Activated naive CD4-positive, alpha-beta T cell treated with anti-CD3 and anti-CD28 coated beads, Interleukin-2, amount 50 U/mL, for 24 hours (primary cell): ENCODE measurements around the gene ALPK3.

Source experiments
- H3K27ac Mint-ChIP-seq: one replicate; pipeline ENCODE4 v1.8.0; 2021; ENCODE audit warnings: mild to moderate bottlenecking, mixed read lengths
- H3K27me3 Mint-ChIP-seq: one replicate; pipeline ENCODE4 v1.8.0; 2021; ENCODE audit warnings: mixed read lengths
- H3K36me3 Mint-ChIP-seq: one replicate; pipeline ENCODE4 v1.8.0; 2021; ENCODE audit warnings: mixed read lengths
- H3K4me1 Mint-ChIP-seq: one replicate; pipeline ENCODE4 v1.8.0; 2021; ENCODE audit warnings: mixed read lengths
- H3K4me3 Mint-ChIP-seq: one replicate; pipeline ENCODE4 v1.8.0; 2021; ENCODE audit warnings: mild to moderate bottlenecking, mixed read lengths
- H3K9me3 Mint-ChIP-seq: one replicate; pipeline ENCODE4 v1.8.0; 2021; ENCODE audit warnings: mixed read lengths

ALPK3 gene

GRCh38 chr15:84828086-84828908 lies 11.1 kb downstream of the ALPK3 start:
- H3K9me3 Mint-ChIP-seq, result no peaks in the 10 kb centered on the region
- H3K4me1 Mint-ChIP-seq, result no peaks in the 10 kb centered on the region
- H3K36me3 Mint-ChIP-seq, result no peaks in the 10 kb centered on the region
- H3K27ac Mint-ChIP-seq, result no peak overlapping the region
- no peak overlapping the region for H3K4me3 Mint-ChIP-seq
- peaks cover 2% of the 10 kb centered on the region for H3K27me3 Mint-ChIP-seq

DNA sequence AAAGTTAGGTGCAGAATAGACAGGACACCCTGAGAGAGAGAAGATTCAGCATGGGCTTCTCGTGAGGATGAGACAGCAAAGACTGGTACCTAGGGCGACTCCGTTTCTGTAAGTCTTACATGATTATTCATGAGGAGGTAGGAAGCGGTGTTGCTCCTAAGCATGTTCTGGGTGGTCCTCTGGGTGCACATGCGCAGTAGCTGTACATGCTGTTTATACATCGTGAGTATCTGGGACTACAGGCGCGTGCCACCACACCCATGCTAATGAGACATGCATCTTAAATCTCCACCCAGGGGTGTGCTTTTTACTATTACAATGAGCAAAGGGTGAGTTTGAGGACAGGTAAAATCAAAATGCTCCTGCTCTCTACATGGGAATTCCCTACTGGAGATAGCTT lies 12.3 kb downstream of the ALPK3 start:
- no peak overlapping the region for H3K4me3 Mint-ChIP-seq

GRCh38 chr15:84830036-84830435 lies 12.9 kb downstream of the ALPK3 start:
- peaks cover 2% of the 10 kb centered on the region for H3K27me3 Mint-ChIP-seq
- no peaks in the 10 kb centered on the region for H3K4me1 Mint-ChIP-seq
- H3K36me3 Mint-ChIP-seq, result no peaks in the 10 kb centered on the region
- no peak overlapping the region for H3K27ac Mint-ChIP-seq
- H3K9me3 Mint-ChIP-seq, result no peaks in the 10 kb centered on the region
- no peak overlapping the region for H3K4me3 Mint-ChIP-seq

More for the DNA sequence above, 12.3 kb downstream of the ALPK3 start:
- Mint-ChIP-seq H3K27ac (no peak overlapping the region), H3K27me3 (peaks cover 2% of the 10 kb centered on the region), H3K9me3 (no peaks in the 10 kb centered on the region), H3K36me3 (no peaks in the 10 kb centered on the region), H3K4me1 (no peaks in the 10 kb centered on the region)

DNA sequence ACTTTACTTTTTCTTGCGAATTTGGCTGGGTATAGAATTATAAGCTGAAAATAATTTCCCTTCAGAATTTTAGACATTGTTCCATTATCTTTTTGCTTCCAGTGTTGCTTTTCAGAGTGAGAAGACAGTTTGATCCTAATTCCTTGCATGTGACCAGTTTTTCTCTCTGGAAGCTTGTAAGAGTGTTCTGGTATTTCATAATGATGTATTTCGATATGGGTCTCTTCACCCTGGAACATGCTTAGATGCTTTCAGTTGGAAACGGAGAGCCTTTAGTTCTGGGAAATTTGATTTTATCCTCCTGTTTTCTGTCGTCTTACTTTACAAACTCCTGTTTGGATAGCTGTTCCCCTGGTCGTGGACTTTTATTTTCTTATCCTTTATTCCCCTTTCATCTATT lies 13.9 kb downstream of the ALPK3 start:
- H3K27me3 Mint-ChIP-seq, result peaks cover 2% of the 10 kb centered on the region
- no peak overlapping the region for H3K4me3 Mint-ChIP-seq
- H3K4me1 Mint-ChIP-seq, result no peaks in the 10 kb centered on the region
- no peak overlapping the region for H3K27ac Mint-ChIP-seq
- H3K36me3 Mint-ChIP-seq, result no peaks in the 10 kb centered on the region
- no peaks in the 10 kb centered on the region for H3K9me3 Mint-ChIP-seq

DNA sequence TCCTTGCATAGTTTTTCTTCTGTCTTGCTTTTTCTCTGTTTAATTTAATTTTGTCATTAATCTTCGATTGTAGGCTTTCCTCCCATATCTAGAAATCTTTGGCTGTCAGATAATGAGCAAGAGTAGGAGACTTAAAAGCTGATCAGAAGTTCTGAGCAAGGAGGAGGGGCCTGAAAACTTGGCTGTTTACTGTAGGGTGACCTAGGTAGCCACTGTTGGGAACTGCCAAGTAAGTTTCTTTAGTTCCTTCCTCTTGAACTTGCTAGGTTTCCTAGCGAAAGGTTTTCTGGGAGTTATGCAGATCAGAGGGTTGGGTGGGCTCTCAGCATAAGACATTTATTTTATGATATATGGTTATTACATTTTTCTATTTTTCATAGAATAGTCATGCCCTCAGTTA lies 14.5 kb downstream of the ALPK3 start:
- peaks cover 2% of the 10 kb centered on the region for H3K27me3 Mint-ChIP-seq
- no peak overlapping the region for H3K4me3 Mint-ChIP-seq
- H3K36me3 Mint-ChIP-seq, result no peaks in the 10 kb centered on the region
- no peaks in the 10 kb centered on the region for H3K4me1 Mint-ChIP-seq
- H3K27ac Mint-ChIP-seq, result no peak overlapping the region
- no peaks in the 10 kb centered on the region for H3K9me3 Mint-ChIP-seq

DNA sequence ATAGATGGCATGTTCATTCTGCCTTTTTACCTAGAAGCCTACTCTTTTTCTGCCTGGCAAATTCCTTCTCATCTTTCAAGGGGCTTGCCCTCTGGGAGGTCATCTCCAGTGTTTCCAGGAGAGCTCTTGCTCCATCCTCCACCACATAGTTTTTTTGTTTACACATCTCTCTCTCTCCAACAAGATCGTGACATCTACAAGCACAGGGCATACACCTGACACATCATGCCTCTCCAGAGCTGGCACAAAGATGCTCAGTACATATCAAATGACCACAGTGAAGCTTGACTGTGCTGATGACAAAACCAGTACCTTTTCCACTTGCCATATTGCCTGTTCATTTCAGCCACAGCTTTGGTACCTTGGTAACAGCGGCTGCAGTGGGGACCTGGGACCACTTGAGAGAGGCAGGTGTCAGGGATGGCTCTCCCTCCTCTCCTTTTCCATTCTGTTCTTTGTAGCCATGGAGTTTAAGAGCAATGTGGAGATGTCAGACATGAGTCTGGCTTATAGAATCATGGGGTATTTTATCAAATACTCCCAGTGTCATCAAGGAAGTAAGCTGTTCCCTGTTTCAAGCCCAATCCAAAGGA lies 15.4 kb downstream of the ALPK3 start:
- no peaks in the 10 kb centered on the region for H3K36me3 Mint-ChIP-seq
- no peak overlapping the region for H3K27ac Mint-ChIP-seq
- H3K9me3 Mint-ChIP-seq, result no peaks in the 10 kb centered on the region
- H3K4me1 Mint-ChIP-seq, result no peaks in the 10 kb centered on the region
- peaks cover 2% of the 10 kb centered on the region for H3K27me3 Mint-ChIP-seq
- H3K4me3 Mint-ChIP-seq, result no peak overlapping the region

- H3K9me3 Mint-ChIP-seq, result no peaks in the 10 kb centered on the region
- H3K27me3 Mint-ChIP-seq, result peaks cover 2% of the 10 kb centered on the region
- H3K4me1 Mint-ChIP-seq, result no peaks in the 10 kb centered on the region
- H3K27ac Mint-ChIP-seq, result no peak overlapping the region
- no peak overlapping the region for H3K4me3 Mint-ChIP-seq
- no peaks in the 10 kb centered on the region for H3K36me3 Mint-ChIP-seq
These were observed 16.5 kb downstream of the ALPK3 start for GRCh38 chr15:84833447-84834228.

GRCh38 chr15:84834229-84834955 lies 17.2 kb downstream of the ALPK3 start:
- no peaks in the 10 kb centered on the region for H3K36me3 Mint-ChIP-seq
- no peaks in the 10 kb centered on the region for H3K4me1 Mint-ChIP-seq
- no peaks in the 10 kb centered on the region for H3K9me3 Mint-ChIP-seq
- no peak overlapping the region for H3K27ac Mint-ChIP-seq
- peaks cover 2% of the 10 kb centered on the region for H3K27me3 Mint-ChIP-seq
- no peak overlapping the region for H3K4me3 Mint-ChIP-seq

DNA sequence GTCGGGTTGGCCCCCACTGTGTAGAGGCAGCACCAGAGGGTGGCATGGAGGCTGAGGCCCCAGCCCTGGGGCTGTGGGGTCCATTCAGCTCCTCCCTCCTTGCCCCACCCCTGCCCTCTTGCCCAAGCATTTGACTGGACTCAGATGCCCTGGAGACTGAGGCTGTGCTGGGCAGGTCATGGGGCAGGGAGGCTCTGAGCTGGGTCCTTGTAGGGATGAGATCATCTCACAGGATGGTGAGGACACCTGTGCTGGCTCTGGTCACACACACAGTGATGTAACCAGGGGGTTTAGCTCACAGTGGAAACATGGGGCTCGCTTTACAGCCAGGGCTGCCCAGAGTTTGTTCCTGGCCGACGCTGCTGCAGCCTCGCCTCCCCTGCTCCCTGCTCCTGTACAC lies 17.8 kb downstream of the ALPK3 start:
- Mint-ChIP-seq H3K9me3 (no peaks in the 10 kb centered on the region), H3K4me3 (no peak overlapping the region), H3K4me1 (no peaks in the 10 kb centered on the region), H3K27me3 (peaks cover 2% of the 10 kb centered on the region), H3K36me3 (no peaks in the 10 kb centered on the region), H3K27ac (no peak overlapping the region)

GRCh38 chr15:84835661-84836337 lies 18.6 kb downstream of the ALPK3 start:
- H3K4me1 Mint-ChIP-seq, result no peaks in the 10 kb centered on the region
- H3K27me3 Mint-ChIP-seq, result peaks cover 2% of the 10 kb centered on the region
- no peaks in the 10 kb centered on the region for H3K36me3 Mint-ChIP-seq
- no peak overlapping the region for H3K4me3 Mint-ChIP-seq
- H3K9me3 Mint-ChIP-seq, result no peaks in the 10 kb centered on the region
- no peak overlapping the region for H3K27ac Mint-ChIP-seq

- Mint-ChIP-seq H3K36me3 (no peaks in the 10 kb centered on the region), H3K9me3 (no peaks in the 10 kb centered on the region), H3K4me3 (no peak overlapping the region), H3K27ac (no peak overlapping the region), H3K27me3 (no peaks in the 10 kb centered on the region), H3K4me1 (no peaks in the 10 kb centered on the region)
These were observed 19.7 kb downstream of the ALPK3 start for GRCh38 chr15:84836844-84837243.

DNA sequence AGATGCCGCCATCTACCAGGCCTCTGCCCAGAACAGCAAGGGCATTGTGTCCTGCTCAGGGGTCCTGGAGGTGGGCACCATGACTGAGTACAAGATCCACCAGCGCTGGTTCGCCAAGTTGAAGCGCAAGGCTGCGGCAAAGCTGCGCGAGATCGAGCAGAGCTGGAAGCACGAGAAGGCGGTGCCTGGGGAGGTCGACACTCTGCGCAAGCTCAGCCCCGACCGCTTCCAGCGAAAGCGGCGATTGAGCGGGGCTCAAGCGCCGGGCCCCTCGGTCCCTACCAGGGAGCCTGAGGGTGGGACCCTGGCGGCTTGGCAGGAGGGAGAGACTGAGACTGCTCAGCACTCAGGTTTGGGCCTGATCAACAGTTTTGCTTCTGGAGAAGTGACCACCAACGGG lies 22.6 kb downstream of the ALPK3 start:
- no peaks in the 10 kb centered on the region for H3K4me1 Mint-ChIP-seq
- H3K36me3 Mint-ChIP-seq, result peaks cover 2% of the 10 kb centered on the region
- no peaks in the 10 kb centered on the region for H3K27me3 Mint-ChIP-seq
- H3K27ac Mint-ChIP-seq, result no peak overlapping the region
- no peak overlapping the region for H3K4me3 Mint-ChIP-seq
- no peaks in the 10 kb centered on the region for H3K9me3 Mint-ChIP-seq

- no peak overlapping the region for H3K4me3 Mint-ChIP-seq
- no peaks in the 10 kb centered on the region for H3K4me1 Mint-ChIP-seq
- peaks cover 2% of the 10 kb centered on the region for H3K36me3 Mint-ChIP-seq
- H3K27ac Mint-ChIP-seq, result no peak overlapping the region
- no peaks in the 10 kb centered on the region for H3K9me3 Mint-ChIP-seq
- H3K27me3 Mint-ChIP-seq, result no peaks in the 10 kb centered on the region
These were observed 23.1 kb downstream of the ALPK3 start for GRCh38 chr15:84840255-84840654.

GRCh38 chr15:84840741-84841429 lies 23.7 kb downstream of the ALPK3 start:
- H3K27me3 Mint-ChIP-seq, result no peaks in the 10 kb centered on the region
- peaks cover 2% of the 10 kb centered on the region for H3K36me3 Mint-ChIP-seq
- no peaks in the 10 kb centered on the region for H3K9me3 Mint-ChIP-seq
- H3K27ac Mint-ChIP-seq, result no peak overlapping the region
- H3K4me3 Mint-ChIP-seq, result no peak overlapping the region
- H3K4me1 Mint-ChIP-seq, result no peaks in the 10 kb centered on the region

DNA sequence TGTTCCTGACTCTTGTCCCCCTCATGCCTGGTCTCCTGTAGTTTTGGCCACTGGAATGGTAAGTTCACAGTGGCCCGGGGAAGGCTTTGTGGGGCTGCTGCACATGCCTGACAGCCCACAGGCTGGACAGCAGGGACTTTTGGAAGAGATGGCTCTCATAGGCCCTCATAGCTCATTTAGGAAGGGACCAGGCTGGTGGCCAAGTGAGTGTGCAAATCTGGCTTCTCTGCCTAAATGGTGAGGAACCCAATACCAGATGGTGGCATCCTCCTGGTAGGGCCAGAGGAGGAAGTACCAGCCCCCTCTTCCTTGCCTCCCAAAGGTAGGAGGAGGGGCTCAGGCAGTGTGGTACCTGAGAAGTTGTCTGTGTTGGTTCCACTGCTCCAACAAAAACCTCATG lies 25.6 kb downstream of the ALPK3 start:
- peaks cover 6% of the 10 kb centered on the region for H3K36me3 Mint-ChIP-seq
- no peak overlapping the region for H3K4me3 Mint-ChIP-seq
- H3K27ac Mint-ChIP-seq, result no peak overlapping the region
- no peaks in the 10 kb centered on the region for H3K4me1 Mint-ChIP-seq
- H3K27me3 Mint-ChIP-seq, result no peaks in the 10 kb centered on the region
- no peaks in the 10 kb centered on the region for H3K9me3 Mint-ChIP-seq
